GM13977 (cell line): ENCODE measurements around the gene TRHDE.

ENCODE experiments used
- DNase-seq: peaks from one replicate; pipeline ENCODE4 v3.0.0; 2012; ENCODE audit warnings: low spot score
- CTCF ChIP-seq: IDR thresholded peaks from 2 replicates; pipeline ENCODE4 v1.5.1; 2012; ENCODE audit warnings: mild to moderate bottlenecking, control low read depth; ENCODE audit not compliant: insufficient read depth; ENCODE audit errors: extremely low read depth, missing control alignments
- in situ Hi-C: fragments of 300-500 bp; cut with MboI; formaldehyde crosslinking; loops from one replicate; pipeline ENCODE4 v1.12.0; 2022; ENCODE audit warnings: low sequenced_read_pairs, low pct_unique_long_range_greater_than_20kb, mixed read lengths, inconsistent platforms; ENCODE audit not compliant: unreplicated experiment

Gene TRHDE

GRCh38 chr12:72610342-72610741 is 338.2 kb downstream of the TRHDE start:
- in situ Hi-C loops: no loop called here
- TF ChIP-seq CTCF: no peak
- DNase-seq: no peak

GRCh38 chr12:72610854-72611358 is 338.7 kb downstream of the TRHDE start:
- in situ Hi-C loops: no loop called here
- no peak for DNase-seq
- TF ChIP-seq CTCF: no peak

GRCh38 chr12:72612171-72612570 is 340.0 kb downstream of the TRHDE start:
- no peak for TF ChIP-seq CTCF
- in situ Hi-C loops: no loop called here
- DNase-seq: no peak

- no peak for DNase-seq
- in situ Hi-C loops: no loop called here
Measured at GRCh38 chr12:72618764-72619163, 346.6 kb downstream of the TRHDE start.

GRCh38 chr12:72622556-72622955 is 350.4 kb downstream of the TRHDE start:
- no peak for TF ChIP-seq CTCF
- DNase-seq: no peak
- in situ Hi-C loops: no loop called here

More at GRCh38 chr12:72618764-72619163, 346.6 kb downstream of the TRHDE start:
- TF ChIP-seq CTCF: no peak

GRCh38 chr12:72631926-72632685 is 359.9 kb downstream of the TRHDE start:
- no peak for TF ChIP-seq CTCF
- in situ Hi-C loops: no loop called here
- no peak for DNase-seq
